NCI-H2196 treated with DMSO at 0.1 percent for 48 hours (cell line): ENCODE data around the gene PCBP2.
A peak's percentile ranks its signal among the peaks of the same experiment; 100 is the strongest.
"Not testable (repeated sequence)": the region's sequence is repeated elsewhere in the genome, so short reads cannot be mapped to it uniquely, and the experiment has no call there.

Source experiments
- DNase-seq: peaks from one replicate; lab custom pipeline; 2025; ENCODE audit not compliant: unreplicated experiment; lab: John Stamatoyannopoulos, UW

PCBP2 gene

DNA sequence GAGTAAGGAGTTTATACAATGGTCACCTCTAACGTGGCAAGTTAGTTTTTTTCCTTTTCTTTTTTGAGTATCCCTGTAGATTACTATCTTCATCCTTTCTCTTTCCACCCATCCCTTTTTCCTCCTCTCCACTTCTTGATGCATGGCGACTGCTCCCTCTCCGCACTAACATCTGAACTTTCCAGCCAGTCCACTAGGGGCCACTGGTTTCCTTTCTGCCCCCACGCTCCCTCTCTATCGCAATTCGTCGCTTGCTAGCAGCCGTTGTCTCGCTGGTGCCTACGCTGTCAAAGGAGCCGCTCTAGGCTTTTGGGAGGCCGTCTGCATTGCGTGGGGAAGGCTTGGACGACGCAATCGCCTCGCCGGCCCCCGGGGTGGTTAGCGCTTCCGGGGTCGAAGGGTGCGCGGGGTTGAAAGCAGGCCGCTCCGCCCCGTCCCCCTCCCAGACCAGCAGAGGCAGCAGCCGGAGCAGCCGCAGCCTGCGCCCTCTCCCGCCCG, at the start of gene PCBP2:
Gene PCBP2 (plus strand): TSS at position 442 of the 498 bp plus-strand sequence. CDS start 2,699 bp downstream, outside the sequence.
- DNase-seq, result peak; percentile 98

DNA sequence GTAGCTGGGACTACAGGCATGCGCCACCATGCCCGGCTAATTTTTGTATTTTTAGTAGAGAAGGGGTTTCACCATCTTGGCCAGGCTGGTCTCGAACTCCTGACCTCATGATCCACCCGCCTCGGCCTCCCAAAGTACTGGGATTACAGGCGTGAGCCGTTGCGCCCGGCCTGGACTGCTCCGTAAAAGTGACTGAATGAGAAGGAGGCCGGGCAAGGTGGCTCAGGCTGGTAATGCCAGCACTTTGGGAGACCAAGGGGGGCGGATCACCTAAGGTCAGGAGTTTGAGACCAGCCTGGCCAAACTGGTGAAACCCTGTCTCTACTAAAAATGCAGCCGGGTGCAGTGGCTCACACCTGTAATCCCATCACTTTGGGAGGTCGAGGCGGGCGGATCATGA, 49.6 kb upstream of the PCBP2 start:
- not testable (repeated sequence) for DNase-seq

DNA sequence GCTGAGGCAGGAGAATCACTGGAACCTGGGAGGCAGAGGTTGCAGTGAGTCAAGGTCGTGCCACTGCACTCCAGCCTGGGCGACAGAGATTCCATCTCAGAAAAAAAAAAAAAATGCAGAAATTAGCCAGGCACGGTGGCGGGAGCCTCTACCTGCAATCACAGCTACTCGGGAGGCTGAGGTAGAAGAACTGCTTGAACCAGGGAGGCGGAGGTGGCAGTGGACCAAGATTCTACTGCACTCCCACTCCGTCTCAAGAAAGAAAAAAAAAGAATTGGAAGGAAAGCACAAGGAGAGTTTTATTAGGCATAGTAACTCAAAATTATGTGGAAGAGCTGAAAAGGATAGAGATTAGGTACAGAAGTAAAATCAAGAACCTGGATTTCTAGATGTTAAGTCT, 49.0 kb upstream of the PCBP2 start:
- DNase-seq, result no peak

DNA sequence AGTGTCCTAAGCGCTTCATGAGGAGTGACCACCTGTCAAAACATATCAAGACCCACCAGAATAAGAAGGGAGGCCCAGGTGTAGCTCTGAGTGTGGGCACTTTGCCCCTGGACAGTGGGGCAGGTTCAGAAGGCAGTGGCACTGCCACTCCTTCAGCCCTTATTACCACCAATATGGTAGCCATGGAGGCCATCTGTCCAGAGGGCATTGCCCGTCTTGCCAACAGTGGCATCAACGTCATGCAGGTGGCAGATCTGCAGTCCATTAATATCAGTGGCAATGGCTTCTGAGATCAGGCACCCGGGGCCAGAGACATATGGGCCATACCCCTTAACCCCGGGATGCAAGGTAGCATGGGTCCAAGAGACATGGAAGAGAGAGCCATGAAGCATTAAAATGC, 41.0 kb upstream of the PCBP2 start:
- DNase-seq, result no peak

DNA sequence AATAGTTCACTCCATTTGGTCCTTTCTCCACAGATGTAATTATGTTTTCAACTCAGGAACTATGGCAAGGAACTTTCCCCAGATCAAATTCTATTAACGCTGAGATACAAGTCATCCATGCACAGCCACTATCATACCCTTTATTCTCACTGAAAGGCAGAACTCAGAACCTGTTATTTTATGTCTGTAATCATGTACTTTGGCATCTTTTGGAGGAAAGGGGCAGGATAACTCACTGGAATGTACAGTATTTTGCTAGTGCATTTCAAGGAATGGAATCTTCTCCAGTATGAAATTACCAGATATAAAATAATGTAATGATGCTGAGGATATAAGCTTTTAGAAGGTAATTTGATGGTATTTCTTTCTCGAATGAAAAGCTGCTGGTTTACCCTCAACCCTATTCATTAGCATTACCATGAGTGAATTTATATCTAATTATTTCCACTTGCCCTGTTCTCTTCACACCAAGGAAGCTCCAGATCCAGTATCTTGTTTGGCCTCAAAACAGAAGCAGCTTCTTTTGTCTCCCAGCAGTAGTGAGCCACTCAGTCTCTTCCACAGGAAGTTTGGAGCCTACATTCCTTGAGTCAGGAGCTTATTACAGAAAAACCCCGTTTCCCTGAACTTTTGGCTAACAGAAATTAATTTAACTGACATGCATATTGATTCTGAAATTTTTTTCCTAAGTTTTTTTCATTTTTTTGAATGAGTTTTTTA, 38.3 kb upstream of the PCBP2 start:
- no peak for DNase-seq

DNA sequence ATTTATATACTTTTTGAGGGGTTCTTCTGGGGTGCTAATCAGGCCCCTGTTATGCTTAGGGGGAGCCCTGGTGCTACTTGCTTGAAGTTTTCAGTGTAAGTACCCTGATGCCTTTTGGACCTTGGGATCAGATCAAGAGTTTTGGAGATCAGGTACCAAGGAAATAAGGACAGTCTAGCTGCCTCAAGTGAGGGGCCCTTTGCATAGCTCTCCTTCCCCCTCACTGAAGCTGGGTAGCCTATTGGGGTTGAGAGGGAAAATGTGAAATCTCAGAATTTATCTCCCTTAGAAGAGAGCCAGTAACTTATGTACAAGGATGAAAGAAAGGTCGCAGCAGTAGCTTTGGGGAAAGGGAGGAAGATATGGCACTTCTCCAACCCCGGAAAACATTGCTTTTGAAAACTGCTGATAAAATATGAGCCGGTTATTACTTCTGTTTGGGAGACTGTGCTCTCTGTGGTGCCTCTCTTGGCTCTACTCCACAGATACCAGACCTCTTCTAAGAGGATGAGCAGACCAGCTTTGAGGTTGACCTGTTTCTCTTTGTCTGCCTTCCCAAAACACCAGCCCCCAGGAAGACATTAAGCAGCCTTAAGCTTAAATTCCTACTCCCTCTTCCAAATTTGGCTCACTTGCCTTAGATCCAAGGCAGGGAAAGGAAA, 37.0 kb upstream of the PCBP2 start:
- DNase-seq, result no peak

DNA sequence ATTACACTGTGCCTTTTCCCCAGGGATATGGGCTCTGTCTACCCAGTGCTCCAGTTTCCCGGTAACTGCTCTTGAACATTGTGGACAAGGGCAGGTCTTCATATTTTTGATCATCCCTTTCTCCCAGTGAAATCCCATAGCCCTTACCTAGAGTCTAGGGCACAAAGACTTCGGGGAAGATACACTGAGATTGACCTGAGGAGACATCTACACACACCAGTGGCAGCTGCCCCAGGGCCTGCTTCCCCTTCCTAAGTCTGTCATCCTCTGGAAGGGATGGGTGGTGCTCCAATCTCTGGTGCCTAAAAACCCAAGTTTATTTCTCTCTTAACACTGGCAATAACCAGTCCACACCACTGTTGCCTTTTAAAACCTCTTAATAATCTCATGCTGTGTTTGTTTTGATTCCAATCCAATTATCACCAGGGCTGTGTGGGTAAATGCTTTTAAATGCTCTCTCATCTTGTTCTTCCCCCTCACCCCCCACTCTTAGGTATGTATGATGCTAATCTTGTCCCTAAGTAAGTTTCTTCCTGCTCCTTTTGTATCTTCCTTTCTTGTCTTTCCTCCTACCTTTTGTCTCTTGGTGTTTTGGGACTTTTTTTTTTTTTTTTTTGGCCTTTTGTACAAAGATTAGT, 36.0 kb upstream of the PCBP2 start:
- not testable (repeated sequence) for DNase-seq

DNA sequence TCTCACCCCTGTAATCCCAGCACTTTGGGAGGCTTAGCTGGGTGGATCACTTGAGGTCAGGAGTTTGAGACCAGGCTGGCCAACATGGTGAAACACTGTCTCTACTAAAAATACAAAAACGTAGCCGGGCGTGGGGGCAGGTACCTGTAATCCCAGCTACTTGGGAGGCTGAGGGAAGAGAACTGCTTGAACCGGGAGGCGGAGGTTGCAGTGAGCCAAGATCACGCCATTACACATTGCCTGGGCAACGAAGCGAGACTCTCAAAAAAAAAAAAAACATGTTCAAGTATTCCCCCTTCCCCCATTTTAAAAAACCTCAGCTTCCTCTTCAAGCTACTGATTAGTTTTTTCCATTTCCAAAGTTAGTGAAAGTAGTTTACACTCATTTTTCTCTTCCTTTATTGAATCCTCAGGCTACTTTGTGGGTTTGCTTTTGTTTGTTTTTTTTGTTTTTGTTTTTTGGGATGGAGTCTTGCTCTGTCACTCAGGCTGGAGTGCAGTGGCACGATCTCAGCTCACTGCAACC, 34.5 kb upstream of the PCBP2 start:
- not testable (repeated sequence) for DNase-seq

DNA sequence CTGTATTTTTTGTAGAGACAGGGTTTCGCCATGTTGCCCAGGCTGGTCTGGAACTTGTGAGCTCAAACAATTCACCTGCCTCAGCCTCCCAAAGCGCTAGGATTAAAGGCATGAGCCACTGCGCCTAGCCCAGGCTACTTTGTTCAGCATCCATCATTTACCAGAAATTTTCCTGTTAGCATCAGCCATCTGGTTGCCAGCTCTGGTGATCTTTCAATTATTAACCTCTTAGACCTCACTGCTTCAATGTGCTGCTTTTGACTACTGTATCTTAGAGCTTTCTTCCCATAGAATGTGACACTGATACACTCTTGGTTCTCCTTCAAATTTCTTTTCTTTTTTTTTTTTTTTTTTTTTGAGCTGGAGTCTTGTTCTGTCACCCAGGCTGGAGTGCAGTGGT, 33.7 kb upstream of the PCBP2 start:
- no peak for DNase-seq

DNA sequence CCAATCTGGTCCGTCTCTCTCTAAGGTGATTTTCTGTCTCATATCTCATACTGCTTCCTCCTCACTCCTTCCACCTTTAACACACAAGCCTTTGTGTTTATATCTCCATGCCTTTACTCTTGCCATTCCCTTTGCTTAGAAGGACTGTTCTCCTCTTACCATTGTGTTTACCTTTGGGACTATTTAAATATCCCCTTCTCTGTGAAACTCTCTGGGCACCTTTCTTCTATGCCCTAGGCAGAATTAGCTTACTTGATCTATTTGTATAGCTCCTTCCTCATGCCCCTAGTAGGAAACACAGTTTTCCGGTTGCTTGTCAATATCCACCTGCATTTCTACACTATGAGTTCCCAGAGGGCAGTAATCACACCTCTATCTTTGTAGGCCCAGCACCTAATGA, 32.1 kb upstream of the PCBP2 start:
- DNase-seq, result no peak

DNA sequence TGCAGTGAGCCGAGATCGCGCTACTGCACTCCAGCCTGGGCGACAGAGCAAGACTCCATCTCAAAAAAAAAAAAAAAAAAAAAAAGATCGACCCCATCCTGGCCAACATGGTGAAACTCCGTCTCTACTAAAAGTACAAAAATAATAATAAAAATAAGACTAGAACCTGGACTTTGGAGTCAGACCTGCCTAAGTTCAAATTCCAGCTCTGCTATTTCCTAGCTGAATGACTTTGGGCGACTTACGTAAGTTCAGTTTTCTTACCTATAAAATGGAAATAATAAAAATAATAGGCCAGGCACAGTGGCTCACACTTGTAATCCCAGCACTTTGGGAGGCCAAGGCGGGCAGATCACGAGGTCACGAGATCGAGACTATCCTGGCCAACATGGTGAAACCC, 29.7 kb upstream of the PCBP2 start:
- not testable (repeated sequence) for DNase-seq

DNA sequence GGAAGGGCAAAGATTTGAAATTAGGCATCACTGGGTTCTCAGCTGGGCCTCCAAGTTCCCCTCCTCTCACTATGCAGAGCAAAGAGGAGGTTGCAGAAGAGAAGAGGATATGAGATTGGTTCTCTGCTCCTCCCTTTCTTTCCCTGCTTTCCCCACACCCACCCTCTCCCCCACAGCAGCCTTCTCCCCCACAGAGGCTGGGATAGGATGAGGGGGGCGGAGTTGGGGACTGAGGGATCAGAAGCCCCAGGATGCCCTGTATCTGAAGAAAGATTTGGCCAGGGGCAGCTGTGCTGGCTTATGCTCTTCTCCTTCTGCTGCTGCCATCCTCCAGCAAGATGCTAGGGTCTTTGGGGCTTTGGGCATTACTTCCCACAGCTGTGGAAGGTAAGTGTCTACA, 28.3 kb upstream of the PCBP2 start, which contains the start of gene AMHR2:
Gene AMHR2 (plus strand): TSS at position 259 of the 400 bp plus-strand sequence. CDS start 80 bp downstream, at position 339.
- no peak for DNase-seq

DNA sequence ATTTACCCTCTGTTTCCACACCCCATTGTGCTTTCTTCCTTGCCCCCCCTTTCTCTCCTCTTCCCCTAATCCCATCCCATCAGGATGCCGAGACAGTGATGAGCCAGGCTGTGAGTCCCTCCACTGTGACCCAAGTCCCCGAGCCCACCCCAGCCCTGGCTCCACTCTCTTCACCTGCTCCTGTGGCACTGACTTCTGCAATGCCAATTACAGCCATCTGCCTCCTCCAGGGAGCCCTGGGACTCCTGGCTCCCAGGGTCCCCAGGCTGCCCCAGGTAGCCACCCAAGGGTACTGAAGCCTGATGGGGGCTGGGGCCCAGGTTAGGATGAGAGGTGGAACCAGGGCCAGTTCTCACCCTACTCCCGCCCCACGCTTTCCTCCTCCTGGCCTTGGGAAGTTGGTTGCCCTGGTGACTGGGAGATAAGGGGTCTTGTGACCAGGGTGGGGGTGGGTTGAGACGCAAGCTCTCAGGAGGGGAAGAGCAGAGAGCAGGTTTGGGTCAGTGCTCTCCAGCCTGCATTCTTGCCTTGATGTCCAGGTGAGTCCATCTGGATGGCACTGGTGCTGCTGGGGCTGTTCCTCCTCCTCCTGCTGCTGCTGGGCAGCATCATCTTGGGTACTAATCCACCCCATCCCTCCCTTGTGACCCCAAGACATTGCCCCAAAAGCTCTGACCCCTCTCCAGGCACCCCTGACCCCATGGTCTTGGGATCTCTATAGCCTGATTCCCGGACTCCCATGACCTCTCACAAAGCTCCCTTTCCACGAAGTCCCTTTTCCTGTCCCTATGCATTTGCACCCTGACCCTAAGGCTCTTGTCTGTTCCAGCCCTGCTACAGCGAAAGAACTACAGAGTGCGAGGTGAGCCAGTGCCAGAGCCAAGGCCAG, 27.0 kb upstream of the PCBP2 start:
- DNase-seq, result no peak

DNA sequence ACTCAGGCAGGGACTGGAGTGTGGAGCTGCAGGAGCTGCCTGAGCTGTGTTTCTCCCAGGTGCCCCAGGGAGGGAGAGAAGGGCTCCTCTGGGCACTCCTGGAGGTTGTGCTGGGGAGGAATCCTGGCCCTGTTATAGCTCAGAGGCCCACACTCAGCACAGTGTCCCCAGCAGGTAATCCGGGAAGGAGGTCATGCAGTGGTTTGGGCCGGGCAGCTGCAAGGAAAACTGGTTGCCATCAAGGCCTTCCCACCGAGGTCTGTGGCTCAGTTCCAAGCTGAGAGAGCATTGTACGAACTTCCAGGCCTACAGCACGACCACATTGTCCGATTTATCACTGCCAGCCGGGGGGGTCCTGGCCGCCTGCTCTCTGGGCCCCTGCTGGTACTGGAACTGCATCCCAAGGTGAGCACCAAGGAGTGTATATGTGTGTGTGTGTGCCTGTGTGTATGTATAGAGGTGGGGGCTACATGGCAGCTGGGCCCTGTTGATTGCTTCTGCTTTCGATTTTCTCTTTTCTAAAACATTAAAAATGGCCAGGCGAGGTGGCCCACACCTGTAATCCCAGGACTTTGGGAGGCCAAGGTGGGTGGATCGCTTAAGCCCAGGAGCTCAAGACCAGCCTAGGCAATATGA, 26.3 kb upstream of the PCBP2 start:
- no peak for DNase-seq

DNA sequence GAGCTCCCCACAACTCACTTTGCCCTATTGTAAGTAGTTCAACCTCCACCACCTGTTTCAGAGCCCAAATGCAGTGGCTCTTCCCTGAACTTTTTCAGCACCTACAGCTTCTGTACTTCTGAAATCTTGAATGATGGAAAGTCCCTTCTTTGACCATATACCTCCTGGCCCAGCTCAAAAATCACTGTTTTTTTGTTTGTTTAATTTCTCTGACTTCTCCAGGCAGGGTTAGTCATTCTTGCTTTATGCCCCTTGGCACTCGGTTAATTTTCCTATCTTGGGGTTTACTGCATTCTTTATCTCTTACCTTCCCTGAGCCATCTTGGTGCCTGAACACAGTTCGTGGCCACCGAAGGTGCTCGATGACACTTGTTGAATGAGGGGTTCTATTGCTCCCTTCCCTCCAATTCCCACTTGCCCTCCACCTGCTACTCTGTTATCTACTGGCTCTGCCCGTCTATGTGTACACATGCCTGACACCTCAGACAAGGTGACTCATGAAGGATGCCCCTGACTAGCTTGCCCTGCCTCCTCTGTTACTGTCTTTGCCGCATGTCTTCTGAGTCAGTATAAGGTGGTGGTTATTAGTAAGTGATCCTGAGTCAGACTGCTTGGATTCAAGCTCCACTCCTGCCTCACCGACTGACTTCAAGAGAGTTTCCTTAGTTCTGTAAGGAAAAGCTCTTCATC, 23.9 kb upstream of the PCBP2 start:
- no peak for DNase-seq

DNA sequence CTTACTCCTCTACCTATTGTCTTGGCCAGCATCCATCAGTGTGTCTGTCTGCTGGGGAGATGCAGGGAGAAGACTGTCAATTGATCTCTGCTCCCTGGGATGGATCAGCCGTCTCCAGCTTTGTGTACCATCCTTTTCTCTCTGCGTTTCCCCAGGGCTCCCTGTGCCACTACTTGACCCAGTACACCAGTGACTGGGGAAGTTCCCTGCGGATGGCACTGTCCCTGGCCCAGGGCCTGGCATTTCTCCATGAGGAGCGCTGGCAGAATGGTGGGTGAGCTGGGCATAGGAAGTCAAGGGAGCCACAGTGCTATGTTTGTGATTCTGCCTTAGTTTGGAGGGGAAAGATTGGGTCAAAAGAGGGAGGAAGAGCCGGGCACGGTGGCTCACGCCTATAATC, 23.2 kb upstream of the PCBP2 start:
- DNase-seq, result no peak

DNA sequence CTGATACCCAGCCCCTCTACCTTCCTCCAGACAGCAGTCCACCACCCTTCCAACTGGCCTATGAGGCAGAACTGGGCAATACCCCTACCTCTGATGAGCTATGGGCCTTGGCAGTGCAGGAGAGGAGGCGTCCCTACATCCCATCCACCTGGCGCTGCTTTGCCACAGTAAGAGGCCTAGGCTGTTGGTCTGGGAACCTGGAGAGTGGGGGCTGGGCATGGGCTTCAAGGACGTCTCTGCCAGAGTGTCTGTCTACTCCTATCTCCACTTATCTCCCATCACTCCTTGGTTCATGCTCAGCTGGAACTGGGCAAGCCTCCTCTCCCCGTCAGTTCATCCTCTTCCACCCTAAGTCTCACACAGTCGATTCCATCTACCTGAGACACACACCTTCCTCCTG, 21.8 kb upstream of the PCBP2 start:
- no peak for DNase-seq

DNA sequence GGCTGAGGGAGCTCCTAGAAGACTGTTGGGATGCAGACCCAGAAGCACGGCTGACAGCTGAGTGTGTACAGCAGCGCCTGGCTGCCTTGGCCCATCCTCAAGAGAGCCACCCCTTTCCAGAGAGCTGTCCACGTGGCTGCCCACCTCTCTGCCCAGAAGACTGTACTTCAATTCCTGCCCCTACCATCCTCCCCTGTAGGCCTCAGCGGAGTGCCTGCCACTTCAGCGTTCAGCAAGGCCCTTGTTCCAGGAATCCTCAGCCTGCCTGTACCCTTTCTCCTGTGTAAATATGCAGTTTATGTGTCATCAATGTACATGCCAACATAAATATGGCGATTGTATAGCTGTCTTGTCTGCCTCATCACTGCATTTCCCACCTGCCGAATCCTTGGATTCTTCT, 20.7 kb upstream of the PCBP2 start:
- DNase-seq, result no peak

DNA sequence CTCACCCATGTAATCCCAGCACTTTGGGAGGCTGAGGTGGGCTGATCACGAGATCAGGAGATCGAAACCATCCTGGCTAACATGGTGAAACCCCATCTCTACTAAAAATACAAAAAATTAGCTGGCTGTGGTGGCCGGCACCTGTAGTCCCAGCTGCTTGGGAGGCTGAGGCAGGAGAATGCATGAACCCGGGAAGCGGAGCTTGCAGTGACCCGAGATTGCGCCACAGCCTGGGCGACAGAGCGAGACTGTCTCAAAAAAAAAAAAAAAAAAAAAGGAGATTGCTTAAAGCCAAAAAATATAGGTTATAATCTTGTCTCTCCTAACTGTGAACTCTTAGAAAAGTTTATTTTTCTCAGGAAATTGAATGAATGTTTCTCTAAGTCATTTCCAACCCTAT, 16.6 kb upstream of the PCBP2 start:
- DNase-seq, result not testable (repeated sequence)

DNA sequence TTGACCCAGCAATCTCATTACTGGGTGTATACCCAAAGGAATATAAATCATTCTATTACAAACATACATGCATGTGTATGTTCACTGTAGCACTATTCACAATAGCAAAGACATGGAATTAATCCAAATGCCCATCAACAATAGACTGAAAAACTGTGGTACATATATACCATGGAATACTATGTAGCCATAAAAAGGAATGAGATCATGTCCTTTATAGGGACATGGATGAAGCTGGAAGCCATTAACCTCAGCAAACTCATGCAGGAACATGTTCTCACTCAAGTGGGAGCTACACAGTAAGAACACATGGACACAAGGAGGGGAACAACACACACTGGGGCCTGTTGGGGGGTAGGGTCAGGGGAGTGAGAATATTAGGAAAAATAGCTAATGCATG, 12.3 kb upstream of the PCBP2 start:
- not testable (repeated sequence) for DNase-seq
